Loucy (cell line): ENCODE results near the gene TAS1R2.

Experiments used
- H2AFZ ChIP-seq: fragments of 200-600 bp; sonication (generic); 2 replicates; pipeline ENCODE4 v1.6.0; 2016; ENCODE audit warnings: antibody characterized with exemption, mild to moderate bottlenecking, low read length, moderate library complexity
- H3F3A ChIP-seq: fragments of 200-600 bp; 2 replicates; pipeline ENCODE4 v1.6.0; 2016; ENCODE audit warnings: antibody characterized with exemption, low read depth, mild to moderate bottlenecking
- H3K27me3 ChIP-seq: fragments of 200-600 bp; sonication (generic); 2 replicates; pipeline ENCODE4 v1.6.1; 2014; ENCODE audit warnings: low read length, mild to moderate bottlenecking; ENCODE audit not compliant: insufficient read depth, poor library complexity, severe bottlenecking
- H3K36me3 ChIP-seq: fragments of 200-600 bp; sonication (generic); 2 replicates; pipeline ENCODE4 v1.6.1; 2016; ENCODE audit warnings: low read length; ENCODE audit not compliant: insufficient read depth
- H3K4me1 ChIP-seq: fragments of 200-600 bp; sonication (generic); 2 replicates; pipeline ENCODE4 v1.5.1; 2014; ENCODE audit warnings: low read length, mild to moderate bottlenecking; ENCODE audit not compliant: insufficient read depth, poor library complexity, severe bottlenecking
- H3K4me2 ChIP-seq: fragments of 200-600 bp; sonication (generic); 2 replicates; pipeline ENCODE4 v1.6.0; 2014; ENCODE audit warnings: antibody characterized with exemption, low read length, low read depth, mild to moderate bottlenecking; ENCODE audit not compliant: poor library complexity, severe bottlenecking
- H3K4me3 ChIP-seq: fragments of 200-600 bp; sonication (generic); 2 replicates; pipeline ENCODE4 v1.5.1; 2014; ENCODE audit warnings: low read length, mild to moderate bottlenecking, mixed read lengths; ENCODE audit not compliant: poor library complexity, severe bottlenecking
- H3K79me2 ChIP-seq: fragments of 200-600 bp; sonication (generic); 2 replicates; pipeline ENCODE4 v1.6.1; 2014; ENCODE audit warnings: low read length; ENCODE audit not compliant: insufficient read depth
- H3K9ac ChIP-seq: fragments of 200-600 bp; sonication (generic); 2 replicates; pipeline ENCODE4 v1.6.0; 2014; ENCODE audit warnings: mild to moderate bottlenecking, low read depth, low read length, moderate library complexity; ENCODE audit not compliant: poor library complexity, severe bottlenecking
- H3K9me2 ChIP-seq: fragments of 200-600 bp; sonication (generic); replicated peaks from 2 replicates; pipeline ENCODE4 v1.6.1; 2016; ENCODE audit warnings: low read depth, low read length, mixed read lengths
- H3K9me3 ChIP-seq: fragments of 200-600 bp; sonication (generic); 2 replicates; pipeline ENCODE4 v1.6.1; 2014; ENCODE audit warnings: mild to moderate bottlenecking, antibody characterized with exemption, low read length, low read depth; ENCODE audit not compliant: insufficient read depth
- H4K20me1 ChIP-seq: fragments of 200-600 bp; sonication (generic); 2 replicates; pipeline ENCODE4 v1.6.0; 2014; ENCODE audit warnings: antibody characterized with exemption, low read length, mild to moderate bottlenecking; ENCODE audit not compliant: insufficient read depth, poor library complexity, severe bottlenecking
- CTCF ChIP-seq: fragments of 200-600 bp; sonication (generic); conservative IDR thresholded peaks from 2 replicates; pipeline ENCODE4 v1.5.1; 2014; ENCODE audit warnings: mild to moderate bottlenecking, antibody characterized with exemption, low read length
- EZH2phosphoT487 ChIP-seq: fragments of 200-600 bp; IDR thresholded peaks from 2 replicates; pipeline ENCODE4 v1.6.1; 2018; ENCODE audit warnings: antibody characterized with exemption, mild to moderate bottlenecking, moderate library complexity, borderline replicate concordance

Gene TAS1R2

DNA sequence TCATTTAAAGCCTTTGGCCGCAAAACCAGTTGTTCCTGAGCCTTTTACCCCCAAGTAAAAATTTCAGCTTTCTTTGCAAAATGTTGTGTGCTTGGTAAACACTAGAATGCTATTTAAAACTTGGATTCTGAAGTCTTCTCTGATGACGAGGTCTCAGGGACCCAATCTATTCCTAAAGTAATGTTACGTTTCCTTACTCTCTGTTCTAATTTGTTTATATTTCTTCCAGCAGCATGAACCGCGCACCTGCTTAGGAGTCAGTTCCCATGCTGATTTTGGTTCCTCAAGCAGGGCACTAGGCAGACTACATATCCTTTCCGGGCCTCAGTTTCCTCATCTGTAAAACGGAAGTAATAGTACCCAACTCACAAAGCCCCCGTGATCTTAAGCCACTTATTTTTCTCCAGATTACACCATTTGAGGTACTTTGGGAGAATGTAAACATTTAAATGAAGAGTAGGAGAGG, 43.9 kb upstream of the TAS1R2 start:
- Histone ChIP-seq H3K79me2 (peaks cover 18% of the 10 kb centered on the region; the same call in 1 of the 2 replicates), H3K36me3 (no peaks in the 10 kb centered on the region), H3K27me3 (no peaks in the 10 kb centered on the region), H3K9me2 (no peaks in the 10 kb centered on the region), H3K4me2 (peak overlapping the region; percentile 80), H3K4me3 (peak overlapping the region; percentile 94), H3K9ac (peak overlapping the region; percentile 67), H4K20me1 (peaks cover 3% of the 10 kb centered on the region), H3K9me3 (no peaks in the 10 kb centered on the region), H2AFZ (peak overlapping the region; percentile 93), H3F3A (no peaks in the 10 kb centered on the region; the same call in 1 of the 2 replicates), H3K4me1 (peaks cover 53% of the 10 kb centered on the region)
- TF ChIP-seq CTCF = no peak
- no peak for TF ChIP-seq EZH2phosphoT487

DNA sequence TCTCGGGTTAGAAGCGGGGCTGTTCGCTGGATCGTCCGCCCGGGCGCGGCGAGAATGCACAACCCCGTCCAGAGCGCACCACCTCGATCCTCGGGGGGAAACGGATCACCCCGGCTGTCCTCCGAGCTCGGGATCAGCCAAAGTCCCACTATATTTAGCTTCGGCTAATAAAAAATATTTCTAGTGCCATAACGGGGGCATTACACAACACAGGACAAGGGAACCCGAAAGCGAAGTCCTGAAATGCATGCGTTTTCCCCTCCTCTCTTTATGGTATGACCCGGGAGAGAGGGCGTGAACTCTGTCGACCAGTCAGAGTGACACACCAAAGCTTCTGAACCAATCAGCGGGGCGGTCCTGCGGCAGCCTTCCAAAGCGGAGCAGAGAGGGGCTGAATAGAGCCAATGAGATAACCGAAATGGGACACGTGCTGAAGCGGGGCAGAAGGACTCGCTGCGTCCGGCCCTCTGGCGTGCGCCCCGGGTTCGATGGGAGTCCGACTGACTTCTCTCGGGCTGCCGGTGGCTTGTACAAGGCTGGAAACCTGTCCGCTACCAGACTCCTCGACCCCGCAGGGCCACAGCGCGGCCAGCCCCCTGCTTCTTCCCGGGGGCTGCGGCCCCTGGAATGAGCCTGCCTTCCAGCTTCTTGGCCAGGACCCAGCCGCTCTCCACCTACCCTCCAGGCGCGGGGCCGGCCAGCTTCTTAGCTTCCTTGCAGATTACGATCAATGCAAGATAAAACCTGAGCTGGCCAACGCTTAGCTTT, 43.2 kb upstream of the TAS1R2 start, which contains the start of gene ALDH4A1:
TSS of gene ALDH4A1 (minus strand) at position 33 of the 768 bp plus-strand sequence. CDS start at position 1, 32 bp downstream.
- peaks cover 3% of the 10 kb centered on the region for H4K20me1 ChIP-seq
- H3K36me3 ChIP-seq = no peaks in the 10 kb centered on the region
- H3K9me2 ChIP-seq = no peaks in the 10 kb centered on the region
- H3K79me2 ChIP-seq = peaks cover 18% of the 10 kb centered on the region; the same call in 1 of the 2 replicates
- H3K4me2 ChIP-seq = peak within 1 kb of the TSS; percentile 80
- H3K9me3 ChIP-seq = no peaks in the 10 kb centered on the region
- peaks cover 46% of the 10 kb centered on the region for H3K4me1 ChIP-seq
- TF ChIP-seq CTCF (no peak), EZH2phosphoT487 (no peak)
- H3K4me3 ChIP-seq = peak within 1 kb of the TSS; percentile 94
- peak within 1 kb of the TSS; percentile 93 for H2AFZ ChIP-seq
- no peaks in the 10 kb centered on the region for H3F3A ChIP-seq
- no peaks in the 10 kb centered on the region for H3K27me3 ChIP-seq
- H3K9ac ChIP-seq = peak within 1 kb of the TSS; percentile 67

- Histone ChIP-seq H4K20me1 (peaks cover 3% of the 10 kb centered on the region), H3F3A (no peaks in the 10 kb centered on the region), H3K9me3 (no peaks in the 10 kb centered on the region), H3K4me3 (peak overlapping the region; percentile 94), H3K9me2 (no peaks in the 10 kb centered on the region), H3K36me3 (no peaks in the 10 kb centered on the region), H3K4me1 (peaks cover 40% of the 10 kb centered on the region), H3K27me3 (no peaks in the 10 kb centered on the region), H3K79me2 (peaks cover 18% of the 10 kb centered on the region; the same call in 1 of the 2 replicates), H3K4me2 (peak overlapping the region; percentile 80), H3K9ac (peak overlapping the region; percentile 67), H2AFZ (peak overlapping the region; percentile 93)
- TF ChIP-seq EZH2phosphoT487 (no peak), CTCF (no peak)
These were observed 42.6 kb upstream of the TAS1R2 start for GRCh38 chr1:18901952-18902522.
